A673 (cell line): ENCODE data around the gene CXCR5.

Experiments
- CTCF ChIP-seq: fragments of 300-800, 200-600 bp; sonication (generic); conservative IDR thresholded peaks from 2 replicates; pipeline ENCODE4 v1.5.1; 2017; ENCODE audit warnings: low read depth, mild to moderate bottlenecking, antibody characterized with exemption, low read length, moderate library complexity, mixed read lengths
- EZH2 ChIP-seq: fragments of 200-600 bp; sonication (generic); IDR thresholded peaks from 2 replicates; pipeline ENCODE4 v1.6.1; 2017; ENCODE audit warnings: borderline replicate concordance, low read depth, mild to moderate bottlenecking, mixed read lengths, antibody characterized with exemption, low read length; ENCODE audit not compliant: poor library complexity, severe bottlenecking

GRCh38 chr11:118892514-118892913, 8.8 kb downstream of the CXCR5 start:
- TF ChIP-seq CTCF, result no peak
- TF ChIP-seq EZH2, result no peak
